Subcutaneous adipose tissue (tissue), 4 donors: ENCODE results near the gene ERBB4. TPM values are rescaled to one million over a fixed set of nuclear protein-coding genes. Genes with fewer than 3 reads are reported as not detected.

Experiments
- CTCF ChIP-seq: fragments of 450-650 bp; IDR thresholded peaks from one replicate; pipeline ENCODE4 v1.5.1; 2016; ENCODE audit warnings: low read depth, mild to moderate bottlenecking, control low read depth, antibody characterized with exemption, moderate library complexity
- total RNA-seq, 4 donors: library from RNA; depleted of rRNA; stranded (reverse); fragments of >200 nt; gene quantifications; one replicate each; pipeline ENCODE4 v1.1.0, GENCODE V29; 2016

ERBB4 gene
- total RNA-seq, 4 donors from 2014 or later: 0.17 to 1.5 (median 0.71) TPM

DNA sequence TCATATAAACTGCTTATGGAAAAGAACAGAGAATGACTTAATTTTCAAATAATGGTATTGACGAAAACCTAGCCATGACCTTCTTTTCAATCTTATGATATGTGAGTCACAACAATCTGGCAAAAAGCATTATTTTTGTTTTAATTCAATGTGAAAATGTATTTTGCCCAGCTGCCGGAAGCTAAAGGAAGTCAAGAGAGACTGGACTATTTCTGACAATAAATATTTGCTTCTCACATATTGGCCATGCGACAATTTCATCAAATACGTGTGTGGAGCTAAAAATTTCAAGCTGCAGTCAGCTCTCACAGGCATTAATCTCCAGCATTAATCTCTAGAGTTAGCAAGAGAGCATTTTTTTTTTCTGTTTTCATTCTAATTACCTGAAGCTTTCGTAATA is 1101.2 kb downstream of the ERBB4 start:
- TF ChIP-seq CTCF: no peak

- TF ChIP-seq CTCF: no peak
Measured at GRCh38 chr2:211436182-211436581, 1102.4 kb downstream of the ERBB4 start.

- TF ChIP-seq CTCF: no peak
Measured at GRCh38 chr2:211435331-211435730, 1103.3 kb downstream of the ERBB4 start.

DNA sequence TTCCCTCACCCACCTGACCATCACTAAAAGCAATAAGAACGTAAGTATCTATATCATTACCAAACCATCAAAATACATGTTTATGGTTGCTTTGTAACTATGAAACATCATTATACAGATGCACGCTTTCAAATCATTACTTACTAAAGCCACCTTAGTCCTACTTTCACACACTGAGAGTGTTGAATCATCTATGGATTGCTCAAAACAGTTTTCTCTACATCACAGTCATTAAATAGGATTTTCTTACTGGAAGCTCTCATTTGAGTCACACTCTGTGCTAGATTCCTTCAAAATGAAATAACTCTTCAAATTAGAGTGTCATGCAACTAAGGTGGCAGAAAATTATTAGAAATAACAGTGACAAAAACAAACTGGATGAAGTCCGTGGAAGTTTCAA is 1103.8 kb downstream of the ERBB4 start:
- no peak for TF ChIP-seq CTCF

- TF ChIP-seq CTCF: no peak
Measured at GRCh38 chr2:211429256-211429920, 1109.2 kb downstream of the ERBB4 start.

DNA sequence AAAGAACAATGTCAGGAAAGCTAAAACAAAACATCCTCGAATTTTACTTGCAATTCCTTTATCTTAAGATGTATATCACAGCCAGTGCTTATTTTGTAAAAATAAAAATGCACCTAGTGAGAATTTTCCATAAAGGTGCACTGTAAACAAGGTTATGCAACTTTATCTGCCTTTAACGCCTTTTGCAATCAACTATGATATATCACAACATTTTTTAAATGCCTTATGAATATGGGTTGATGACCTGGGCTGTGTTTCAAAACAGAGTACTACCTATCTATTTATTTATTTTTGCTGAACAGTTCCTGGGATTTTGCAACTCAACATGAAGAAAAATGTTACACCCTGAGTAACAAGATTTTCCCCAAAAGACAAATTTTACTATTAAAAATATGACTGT is 1112.4 kb downstream of the ERBB4 start:
- TF ChIP-seq CTCF: no peak

GRCh38 chr2:211423018-211423417 is 1115.6 kb downstream of the ERBB4 start:
- no peak for TF ChIP-seq CTCF
